Fibroblast of mammary gland (primary cell): Measurements from ENCODE around the gene VDAC2.

ENCODE experiments used
- DNase-seq: peaks from one replicate; pipeline ENCODE4 v3.0.0-alpha.2; 2010; ENCODE audit warnings: low read depth
- H3K4me3 ChIP-seq: 2 replicates; pipeline ENCODE4 v1.5.1; 2011; ENCODE audit warnings: low read depth, mild to moderate bottlenecking, low read length, moderate library complexity; ENCODE audit not compliant: control insufficient read depth
- CTCF ChIP-seq: conservative IDR thresholded peaks from 2 replicates; pipeline ENCODE4 v1.5.1; 2011; ENCODE audit warnings: low read depth, low read length, inconsistent platforms; ENCODE audit not compliant: control insufficient read depth, insufficient read depth

The VDAC2 gene

GRCh38 chr10:75210282-75211006, at the start of gene VDAC2:
Gene VDAC2, plus strand, starts transcription at chr10:75210796. Its CDS starts 363 bp downstream, at chr10:75211159.
- TF ChIP-seq CTCF = no peak
- DNase-seq = peak; percentile 78
- H3K4me3 ChIP-seq = peak within 1 kb of the TSS; percentile 93

- TF ChIP-seq CTCF = no peak
- no peak overlapping the region for H3K4me3 ChIP-seq
- DNase-seq = no peak
These were observed 44.6 kb upstream of the VDAC2 start for GRCh38 chr10:75165684-75166622.

- no peak for TF ChIP-seq CTCF
- no peak for DNase-seq
- H3K4me3 ChIP-seq = no peak overlapping the region
These were observed 44.0 kb upstream of the VDAC2 start for GRCh38 chr10:75166623-75166972.

- TF ChIP-seq CTCF = no peak
- H3K4me3 ChIP-seq = no peak overlapping the region
- no peak for DNase-seq
These were observed 42.3 kb upstream of the VDAC2 start for GRCh38 chr10:75168275-75168674.

GRCh38 chr10:75170215-75170614, 40.4 kb upstream of the VDAC2 start:
- DNase-seq = no peak
- no peak for TF ChIP-seq CTCF
- no peak overlapping the region for H3K4me3 ChIP-seq

- no peak for TF ChIP-seq CTCF
- DNase-seq = no peak
- no peak overlapping the region for H3K4me3 ChIP-seq
These were observed 35.5 kb upstream of the VDAC2 start for GRCh38 chr10:75175046-75175445.
